ENCODE measurements around the gene RBM47. TPM values are rescaled to one million over a fixed set of nuclear protein-coding genes. Genes with fewer than 3 reads are reported as not detected.

The RBM47 gene
- total and polyA plus RNA-seq, 2 of the 4 experiments (the other 2 are of a cell fraction): 0.44 to 1.1 TPM

DNA sequence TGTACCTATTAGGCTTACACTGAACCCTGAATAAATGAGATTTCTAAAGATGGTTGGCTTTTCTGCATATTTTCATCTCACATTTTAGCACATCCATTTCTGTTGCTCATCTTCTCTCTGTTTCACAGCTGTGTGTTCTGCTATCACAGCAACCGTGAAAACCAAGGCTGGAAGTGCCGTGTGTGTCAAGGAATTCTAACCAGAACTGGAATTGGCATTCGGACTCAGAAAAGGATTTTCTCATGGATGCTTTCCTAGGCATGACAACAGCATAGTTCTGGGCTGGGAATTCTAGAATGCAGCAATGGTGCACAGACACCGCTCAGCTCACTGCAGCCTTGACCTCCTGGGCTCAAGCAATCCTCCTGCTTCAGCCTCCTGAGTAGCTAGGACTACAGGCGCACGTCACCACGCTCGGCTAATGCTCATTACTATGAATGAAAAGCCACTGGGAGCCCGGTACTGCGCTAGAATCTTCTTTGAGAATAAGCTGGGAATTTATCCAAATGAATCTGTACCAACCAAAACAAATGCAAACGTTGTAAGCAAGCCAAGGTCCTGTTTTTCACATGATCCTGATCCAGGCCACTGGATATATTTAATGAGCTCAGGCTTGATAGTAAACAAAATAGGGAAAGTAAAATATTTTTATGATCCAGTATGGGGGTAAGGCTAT is 105.2 kb downstream of the RBM47 start (continued):
- TF ChIP-seq ELK1 (IDR thresholded peaks at IDR 0.05; ENCODE audit: borderline replicate concordance, low read depth, low read length): no peak

DNA sequence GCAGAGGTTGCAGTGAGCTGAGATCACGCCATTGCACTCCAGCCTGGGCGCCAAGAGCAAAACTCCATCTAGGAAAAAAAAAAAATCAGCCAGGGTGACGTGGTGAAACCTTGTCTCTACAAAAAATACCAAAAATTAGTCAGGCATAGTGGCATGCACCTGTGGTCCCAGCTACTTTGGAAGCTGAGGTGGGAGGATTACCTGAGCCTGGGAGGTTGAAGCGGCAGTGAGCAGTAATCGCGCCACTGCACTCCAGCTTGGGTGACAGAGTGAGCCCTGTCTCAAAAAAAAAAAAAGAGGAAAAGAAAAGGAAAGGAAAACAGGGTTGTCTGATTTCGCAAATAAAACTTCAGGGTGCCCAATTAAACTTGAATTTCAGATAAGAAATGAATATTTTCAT is 106.1 kb downstream of the RBM47 start:
- WGBS, 2 experiments (ENCODE audit: extremely low coverage in 2 of 2, insufficient read length in 1 of 2): no CpG with 5 or more reads among the region's 7 CpGs
- dilution Hi-C loops (cut with HindIII; ENCODE audit: low sequenced_read_pairs, unreplicated experiment): no loop called here
- Histone ChIP-seq H3K27me3 (ENCODE audit: control insufficient read depth, insufficient read depth, low read length) (no peaks in the 10 kb centered on the region), H3K79me1 (ENCODE audit: low read depth in 1 of 2, low read length in 2 of 2) (no peaks in the 10 kb centered on the region), H2BK20ac (ENCODE audit: low read depth, low read length) (no peak overlapping the region), H3K4ac (ENCODE audit: low read depth, low read length) (no peak overlapping the region), H2AK5ac (ENCODE audit: low read depth, low read length) (no peak overlapping the region), H2BK15ac (ENCODE audit: low read depth, low read length) (no peak overlapping the region), H4K91ac (ENCODE audit: insufficient read depth, low read depth, low read length) (no peak overlapping the region), H3K9me1 (ENCODE audit: insufficient read depth, low read length) (peaks cover 5% of the 10 kb centered on the region), H2AFZ (replicated peaks; ENCODE audit: low read length, poor library complexity) (no peak overlapping the region), H3K27ac (ENCODE audit: insufficient read depth, low read length) (no peak overlapping the region), H4K20me1 (ENCODE audit: insufficient read depth, low read length) (no peaks in the 10 kb centered on the region), H3K4me3 (ENCODE audit: insufficient read depth, low read depth, low read length) (no peak overlapping the region), H3K4me1 (ENCODE audit: control insufficient read depth, insufficient read depth, low read length) (peaks cover 11% of the 10 kb centered on the region), H3K23ac (ENCODE audit: low read depth, low read length) (no peak overlapping the region), H4K5ac (ENCODE audit: low read depth, low read length) (no peak overlapping the region), H3K14ac (replicated peaks; ENCODE audit: low read depth, low read length) (no peak overlapping the region), H2BK5ac (ENCODE audit: low read depth, low read length, poor library complexity, severe bottlenecking) (no peak overlapping the region), H2AK9ac (replicated peaks; ENCODE audit: low read depth, low read length, poor library complexity) (no peak overlapping the region), H3K56ac (ENCODE audit: extremely low read depth, insufficient read depth, low read length) (no peak overlapping the region), H3K9me3 (ENCODE audit: control insufficient read depth, insufficient read depth, low read length) (no peaks in the 10 kb centered on the region), H4K8ac (ENCODE audit: low read depth in 2 of 2, low read length in 2 of 2) (no peak overlapping the region), H3K4me2 (ENCODE audit: low read depth, low read length) (no peak overlapping the region), H3K18ac (ENCODE audit: low read depth, low read length) (no peak overlapping the region), H3K36me3 (ENCODE audit: control insufficient read depth, insufficient read depth, low read length) (no peaks in the 10 kb centered on the region), H2BK120ac (ENCODE audit: low read depth, low read length) (no peak overlapping the region), H3K9ac (ENCODE audit: low read depth, low read length) (no peak overlapping the region)
- CTCF ChIA-PET: no interaction called here
- BruUV-seq (replicated peaks): no TSS peak
- intact Hi-C loops (cut with micrococcal nuclease): no loop called here
- in situ Hi-C loops (cut with MboI; ENCODE audit: low sequenced_read_pairs): no loop called here
- ATAC-seq (ENCODE audit: low read depth): no peak
- no peak for DNase-seq
- POLR2A ChIA-PET (ENCODE audit: unreplicated experiment): no interaction called here
- TF ChIP-seq FOS (IDR thresholded peaks at IDR 0.05; ENCODE audit: low read depth, low read length) (no peak), BHLHE40 (IDR thresholded peaks at IDR 0.05; ENCODE audit: low read depth, low read length) (no peak), SMC3 (IDR thresholded peaks at IDR 0.05; ENCODE audit: low read depth, low read length) (no peak), MAFK (IDR thresholded peaks at IDR 0.05; ENCODE audit: low read depth, low read length) (no peak), MAZ (IDR thresholded peaks at IDR 0.05; ENCODE audit: borderline replicate concordance, low read depth, low read length) (no peak), ELK1 (IDR thresholded peaks at IDR 0.05; ENCODE audit: borderline replicate concordance, low read depth, low read length) (no peak), CHD1 (IDR thresholded peaks at IDR 0.05; ENCODE audit: low read depth, low read length) (no peak), USF2 (IDR thresholded peaks at IDR 0.05; ENCODE audit: low read depth, low read length) (no peak), POLR2A (IDR thresholded peaks at IDR 0.05; ENCODE audit: low read depth, low read length) (no peak), NFE2L2 (IDR thresholded peaks at IDR 0.05; ENCODE audit: low read depth, low read length) (no peak), RFX5 (IDR thresholded peaks at IDR 0.05; ENCODE audit: low read depth, low read length) (no peak)
- TF ChIP-seq, protein P1, sequence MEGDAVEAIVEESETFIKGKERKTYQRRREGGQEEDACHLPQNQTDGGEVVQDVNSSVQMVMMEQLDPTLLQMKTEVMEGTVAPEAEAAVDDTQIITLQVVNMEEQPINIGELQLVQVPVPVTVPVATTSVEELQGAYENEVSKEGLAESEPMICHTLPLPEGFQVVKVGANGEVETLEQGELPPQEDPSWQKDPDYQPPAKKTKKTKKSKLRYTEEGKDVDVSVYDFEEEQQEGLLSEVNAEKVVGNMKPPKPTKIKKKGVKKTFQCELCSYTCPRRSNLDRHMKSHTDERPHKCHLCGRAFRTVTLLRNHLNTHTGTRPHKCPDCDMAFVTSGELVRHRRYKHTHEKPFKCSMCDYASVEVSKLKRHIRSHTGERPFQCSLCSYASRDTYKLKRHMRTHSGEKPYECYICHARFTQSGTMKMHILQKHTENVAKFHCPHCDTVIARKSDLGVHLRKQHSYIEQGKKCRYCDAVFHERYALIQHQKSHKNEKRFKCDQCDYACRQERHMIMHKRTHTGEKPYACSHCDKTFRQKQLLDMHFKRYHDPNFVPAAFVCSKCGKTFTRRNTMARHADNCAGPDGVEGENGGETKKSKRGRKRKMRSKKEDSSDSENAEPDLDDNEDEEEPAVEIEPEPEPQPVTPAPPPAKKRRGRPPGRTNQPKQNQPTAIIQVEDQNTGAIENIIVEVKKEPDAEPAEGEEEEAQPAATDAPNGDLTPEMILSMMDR (conservative IDR thresholded peaks at IDR 0.05; ENCODE audit: low read depth, low read length): no peak
